H1 (cell line): ENCODE results near the gene TMBIM4.

Source experiments
- CBX5 ChIP-seq: fragments of 300-800, 300-1000 bp; sonication (generic); IDR thresholded peaks from 2 replicates; pipeline ENCODE4 v1.7.1; 2016; ENCODE audit warnings: antibody characterized with exemption, low read length, low read depth
- POLR2A ChIP-seq, 2 experiments: IDR thresholded peaks; 1 replicate in 1 of 2; 2 replicates in 1 of 2; pipeline ENCODE4 v1.6.1; 2011; ENCODE audit warnings: low read depth in 2 of 2, low read length in 2 of 2, mild to moderate bottlenecking in 2 of 2; ENCODE audit errors: control extremely low read depth in 1 of 2
- POLR2AphosphoS5 ChIP-seq: IDR thresholded peaks from 2 replicates; pipeline ENCODE4 v1.6.1; 2011; ENCODE audit warnings: low read depth, low read length
- RAD21 ChIP-seq, 2 experiments: IDR thresholded peaks in 1 of 2; conservative IDR thresholded peaks in 1 of 2; 2 replicates each; pipeline ENCODE4 v1.6.1; 2011; ENCODE audit warnings: low read depth in 2 of 2, low read length in 2 of 2, improper control_type of control experiment in 1 of 2, inconsistent platforms in 1 of 2, mild to moderate bottlenecking in 1 of 2, moderate library complexity in 1 of 2
- SIN3A ChIP-seq, 2 experiments: IDR thresholded peaks in 1 of 2; conservative IDR thresholded peaks in 1 of 2; 2 replicates each; pipeline ENCODE4 v1.6.1; 2011 to 2012; ENCODE audit warnings: low read length in 2 of 2, improper control_type of control experiment in 1 of 2, low read depth in 1 of 2, mild to moderate bottlenecking in 1 of 2
- USF2 ChIP-seq: IDR thresholded peaks from 2 replicates; pipeline ENCODE4 v1.6.1; 2011; ENCODE audit warnings: low read length, improper control_type of control experiment
- YY1 ChIP-seq: IDR thresholded peaks from 2 replicates; pipeline ENCODE4 v1.6.1; 2011; ENCODE audit warnings: low read depth, mild to moderate bottlenecking, low read length

GRCh38 chr12:66131067-66131688 lies 38.6 kb downstream of the TMBIM4 start:
- TF ChIP-seq YY1 (no peak), CBX5 (no peak), POLR2A (IDR thresholded peaks at IDR 0.05; ENCODE audit: control extremely low read depth in 1 of 2, low read depth in 2 of 2, low read length in 2 of 2) (no peak), RAD21 (IDR thresholded peaks at IDR 0.05 in 1 of 2, conservative IDR thresholded peaks at IDR 0.05 in 1 of 2; ENCODE audit: low read depth in 2 of 2, low read length in 2 of 2) (no peak), SIN3A (conservative IDR thresholded peaks at IDR 0.05 in 1 of 2, IDR thresholded peaks at IDR 0.05 in 1 of 2; ENCODE audit: low read depth in 1 of 2, low read length in 2 of 2) (no peak), USF2 (no peak), POLR2AphosphoS5 (no peak)
